Mesendoderm (in vitro differentiated cells): Measurements from ENCODE around the gene CRIP3.

Source experiments
- DNase-seq: peaks from one replicate; pipeline ENCODE4 v3.0.0; 2013
- H2AK5ac ChIP-seq: 2 replicates; pipeline ENCODE4 v1.6.1; 2013; ENCODE audit warnings: low read length, inconsistent platforms
- H2BK120ac ChIP-seq: 2 replicates; pipeline ENCODE4 v1.6.1; 2013; ENCODE audit warnings: low read depth, mild to moderate bottlenecking, low read length, moderate library complexity, mixed read lengths
- H2BK15ac ChIP-seq: replicated peaks from 2 replicates; pipeline ENCODE4 v1.6.1; 2013; ENCODE audit warnings: low read depth, mild to moderate bottlenecking, moderate library complexity
- H2BK5ac ChIP-seq: 2 replicates; pipeline ENCODE4 v1.6.1; 2013; ENCODE audit warnings: low read length, inconsistent platforms
- H3K18ac ChIP-seq: 2 replicates; pipeline ENCODE4 v1.6.1; 2013; ENCODE audit warnings: mild to moderate bottlenecking, low read length, mixed read lengths
- H3K23ac ChIP-seq: one replicate; pipeline ENCODE4 v1.6.1; 2013; ENCODE audit warnings: low read length
- H3K27ac ChIP-seq: 2 replicates; pipeline ENCODE4 v1.5.1; 2013; ENCODE audit warnings: low read depth, mild to moderate bottlenecking, inconsistent platforms, low read length, moderate library complexity
- H3K27me3 ChIP-seq: 2 replicates; pipeline ENCODE4 v1.6.1; 2013; ENCODE audit warnings: low read length, control low read depth, mild to moderate bottlenecking, inconsistent platforms; ENCODE audit not compliant: insufficient read depth, poor library complexity
- H3K36me3 ChIP-seq: 2 replicates; pipeline ENCODE4 v1.6.1; 2013; ENCODE audit warnings: low read length, inconsistent platforms; ENCODE audit not compliant: control insufficient read depth, insufficient read depth
- H3K4ac ChIP-seq: one replicate; pipeline ENCODE4 v1.6.1; 2013; ENCODE audit warnings: low read depth, mild to moderate bottlenecking, low read length, moderate library complexity
- H3K4me1 ChIP-seq: 2 replicates; pipeline ENCODE4 v1.6.1; 2013; ENCODE audit warnings: low read depth, low read length, inconsistent platforms; ENCODE audit not compliant: control insufficient read depth
- H3K4me2 ChIP-seq: 2 replicates; pipeline ENCODE4 v1.6.1; 2013; ENCODE audit warnings: low read length
- H3K4me3 ChIP-seq: 2 replicates; pipeline ENCODE4 v1.5.1; 2013; ENCODE audit warnings: mild to moderate bottlenecking, low read length
- H3K56ac ChIP-seq: one replicate; pipeline ENCODE4 v1.6.1; 2013; ENCODE audit warnings: low read length
- H3K79me1 ChIP-seq: 2 replicates; pipeline ENCODE4 v1.6.1; 2013; ENCODE audit warnings: low read length, inconsistent platforms
- H3K79me2 ChIP-seq: 2 replicates; pipeline ENCODE4 v1.6.1; 2013; ENCODE audit warnings: mild to moderate bottlenecking, low read length; ENCODE audit not compliant: control insufficient read depth, insufficient read depth
- H3K9ac ChIP-seq: 2 replicates; pipeline ENCODE4 v1.6.1; 2013; ENCODE audit warnings: low read length, inconsistent platforms
- H4K5ac ChIP-seq: one replicate; pipeline ENCODE4 v1.6.1; 2013; ENCODE audit warnings: low read length
- H4K8ac ChIP-seq: one replicate; pipeline ENCODE4 v1.6.1; 2013; ENCODE audit warnings: low read depth, mild to moderate bottlenecking, control low read depth, low read length, moderate library complexity
- WGBS: extraction: QIAGEN DNeasy Blood & Tissue Kit; methylation state at CpG from one replicate; pipeline ENCODE4 v1.1.7; 2013; ENCODE audit warnings: low lambda C conversion rate, missing lambda C conversion rate; ENCODE audit not compliant: insufficient coverage; ENCODE audit errors: extremely low coverage; 5-methylcytosine and 5-hydroxymethylcytosine counted together

CRIP3 gene

GRCh38 chr6:43301081-43301870 lies 7.3 kb downstream of the CRIP3 start:
- no peak overlapping the region for H3K4ac ChIP-seq
- no peak overlapping the region for H3K4me2 ChIP-seq
- H3K9ac ChIP-seq: no peak overlapping the region
- H4K8ac ChIP-seq: no peak overlapping the region
- H2BK120ac ChIP-seq: no peak overlapping the region
- no peaks in the 10 kb centered on the region for H3K79me1 ChIP-seq
- H3K27me3 ChIP-seq: no peaks in the 10 kb centered on the region
- H3K4me1 ChIP-seq: no peaks in the 10 kb centered on the region
- no peak overlapping the region for H3K23ac ChIP-seq
- no peaks in the 10 kb centered on the region for H3K79me2 ChIP-seq
- no peak overlapping the region for H3K4me3 ChIP-seq
- H3K36me3 ChIP-seq: no peaks in the 10 kb centered on the region
- no peak overlapping the region for H2BK15ac ChIP-seq
- H3K27ac ChIP-seq: no peak overlapping the region
- no peak for DNase-seq
- WGBS: no CpG with 5 or more reads among the region's 15 CpGs
- H3K18ac ChIP-seq: no peak overlapping the region
- no peak overlapping the region for H3K56ac ChIP-seq
- H2AK5ac ChIP-seq: no peak overlapping the region
- H2BK5ac ChIP-seq: no peak overlapping the region
- H4K5ac ChIP-seq: no peak overlapping the region

- Histone ChIP-seq H2AK5ac (no peak overlapping the region), H3K79me1 (no peaks in the 10 kb centered on the region)
Observed at GRCh38 chr6:43299338-43300293, 9.0 kb downstream of the CRIP3 start.

GRCh38 chr6:43298565-43299337 lies 9.9 kb downstream of the CRIP3 start:
- no peak overlapping the region for H2AK5ac ChIP-seq
- H3K9ac ChIP-seq: no peak overlapping the region
- H3K4me2 ChIP-seq: no peak overlapping the region
- WGBS: no CpG with 5 or more reads among the region's 12 CpGs
- no peaks in the 10 kb centered on the region for H3K4me1 ChIP-seq
- no peaks in the 10 kb centered on the region for H3K36me3 ChIP-seq
- H2BK5ac ChIP-seq: no peak overlapping the region
- DNase-seq: no peak
- H2BK15ac ChIP-seq: no peak overlapping the region
- no peak overlapping the region for H3K27ac ChIP-seq
- H3K4ac ChIP-seq: no peak overlapping the region
- no peak overlapping the region for H4K8ac ChIP-seq
- H3K18ac ChIP-seq: no peak overlapping the region
- no peak overlapping the region for H2BK120ac ChIP-seq
- no peak overlapping the region for H3K4me3 ChIP-seq
- H3K79me1 ChIP-seq: no peaks in the 10 kb centered on the region
- no peaks in the 10 kb centered on the region for H3K79me2 ChIP-seq
- H3K23ac ChIP-seq: no peak overlapping the region
- H3K27me3 ChIP-seq: no peaks in the 10 kb centered on the region
- no peak overlapping the region for H4K5ac ChIP-seq
- no peak overlapping the region for H3K56ac ChIP-seq

More at GRCh38 chr6:43299338-43300293, 9.0 kb downstream of the CRIP3 start:
- Histone ChIP-seq H3K36me3 (no peaks in the 10 kb centered on the region), H3K4me3 (no peak overlapping the region), H3K4me2 (no peak overlapping the region), H3K56ac (no peak overlapping the region), H3K79me2 (no peaks in the 10 kb centered on the region), H2BK120ac (no peak overlapping the region), H3K4me1 (no peaks in the 10 kb centered on the region), H4K5ac (no peak overlapping the region), H2BK5ac (no peak overlapping the region), H3K18ac (no peak overlapping the region), H3K27ac (no peak overlapping the region), H4K8ac (no peak overlapping the region), H3K9ac (no peak overlapping the region), H2BK15ac (no peak overlapping the region), H3K23ac (no peak overlapping the region), H3K4ac (no peak overlapping the region), H3K27me3 (no peaks in the 10 kb centered on the region)
- 100% methylated on average over 1 of the region's 18 CpGs for WGBS
- no peak for DNase-seq

GRCh38 chr6:43297644-43298564 lies 10.7 kb downstream of the CRIP3 start, which contains the start of gene SLC22A7:
SLC22A7 (plus strand) TSS chr6:43298260; CDS start chr6:43298359, 99 bp downstream.
- Histone ChIP-seq H3K56ac (no peak within 1 kb of the TSS), H2BK15ac (no peak within 1 kb of the TSS), H2BK120ac (no peak within 1 kb of the TSS), H3K27ac (no peak within 1 kb of the TSS), H3K23ac (no peak within 1 kb of the TSS), H3K4me1 (no peaks in the 10 kb centered on the region), H3K4me3 (no peak within 1 kb of the TSS), H2AK5ac (no peak within 1 kb of the TSS), H3K9ac (no peak within 1 kb of the TSS), H3K36me3 (no peaks in the 10 kb centered on the region), H3K4me2 (no peak within 1 kb of the TSS), H4K5ac (no peak within 1 kb of the TSS), H2BK5ac (no peak within 1 kb of the TSS), H3K27me3 (no peaks in the 10 kb centered on the region), H3K79me1 (no peaks in the 10 kb centered on the region), H3K79me2 (no peaks in the 10 kb centered on the region), H4K8ac (no peak within 1 kb of the TSS), H3K4ac (no peak within 1 kb of the TSS), H3K18ac (no peak within 1 kb of the TSS)
- no peak for DNase-seq
- no CpG with 5 or more reads among the region's 10 CpGs for WGBS
